Panc1 (cell line): Measurements from ENCODE around the gene MAD1L1. TPM values are rescaled to one million over a fixed set of nuclear protein-coding genes. Genes with fewer than 3 reads are reported as not detected.

Source experiments
- ATAC-seq: fragments of 200-7000 bp; cut with Tn5 transposase; 2 replicates; pipeline ENCODE4 v1.9.1; 2020; ENCODE audit warnings: mild to moderate bottlenecking, moderate library complexity
- BruUV-seq: library from RNA; stranded (reverse); fragments of 400-500 nt; replicated peaks from 2 replicates; lab custom pipeline; 2021; lab: Mats Ljungman, UMichigan
- CTCF ChIA-PET: fragments of 300-600 bp; sonication (Branson Sonifier 250); formaldehyde crosslinking; loops from one replicate; lab custom pipeline; 2022; ENCODE audit warnings: antibody characterized with exemption; lab: Charles Lee
- POLR2A ChIA-PET: fragments of 300-600 bp; sonication (Branson Sonifier 250); formaldehyde crosslinking; loops from one replicate; lab custom pipeline; 2022; ENCODE audit warnings: antibody characterized with exemption; lab: Charles Lee
- DNase-seq: peaks from one replicate; pipeline ENCODE4 v3.0.0-alpha.2; 2010; ENCODE audit warnings: low read depth, low spot score
- H3K27ac ChIP-seq: 2 replicates; pipeline ENCODE4 v1.5.1; 2011; ENCODE audit warnings: mild to moderate bottlenecking, low read length, inconsistent platforms
- H3K27me3 ChIP-seq: fragments of 200-500 bp; sonication (Bioruptor generic); 2 replicates; pipeline ENCODE4 v1.6.0; 2014; ENCODE audit warnings: low read length, inconsistent platforms; ENCODE audit not compliant: control insufficient read depth, insufficient read depth
- H3K36me3 ChIP-seq: fragments of 200-500 bp; sonication (Bioruptor generic); 2 replicates; pipeline ENCODE4 v1.5.1; 2014; ENCODE audit warnings: inconsistent platforms, mild to moderate bottlenecking, low read length, moderate library complexity; ENCODE audit not compliant: control insufficient read depth, insufficient read depth
- H3K4me1 ChIP-seq: 2 replicates; pipeline ENCODE4 v1.5.1; 2011; ENCODE audit warnings: inconsistent platforms, mild to moderate bottlenecking, low read length, moderate library complexity; ENCODE audit not compliant: control insufficient read depth, insufficient read depth
- H3K4me3 ChIP-seq, 2 experiments: 2 replicates each; pipeline ENCODE4 v1.5.1; 2011 to 2012; ENCODE audit warnings: low read depth in 2 of 2, low read length in 2 of 2, mild to moderate bottlenecking in 2 of 2, inconsistent platforms in 1 of 2, moderate library complexity in 1 of 2
- H3K9me3 ChIP-seq: fragments of 200-500 bp; sonication (Bioruptor generic); 2 replicates; pipeline ENCODE4 v1.5.1; 2014; ENCODE audit warnings: low read depth, mild to moderate bottlenecking, inconsistent platforms, low read length, moderate library complexity; ENCODE audit not compliant: control insufficient read depth, insufficient read depth
- CTCF ChIP-seq: fragments of 450-650 bp; IDR thresholded peaks from 2 replicates; pipeline ENCODE4 v1.5.1; 2017; ENCODE audit warnings: mild to moderate bottlenecking
- POLR2AphosphoS5 ChIP-seq: IDR thresholded peaks from 2 replicates; pipeline ENCODE4 v1.6.1; 2012; ENCODE audit warnings: mild to moderate bottlenecking, low read depth, low read length, moderate library complexity
- SIN3A ChIP-seq: IDR thresholded peaks from 2 replicates; pipeline ENCODE4 v1.6.1; 2012; ENCODE audit warnings: low read depth, mild to moderate bottlenecking, low read length, moderate library complexity, borderline replicate concordance; ENCODE audit not compliant: insufficient read depth
- TCF7L2 ChIP-seq: IDR thresholded peaks from 2 replicates; pipeline ENCODE4 v1.6.1; 2011; ENCODE audit warnings: mild to moderate bottlenecking, low read depth, low read length, inconsistent platforms
- in situ Hi-C: cut with HindIII; loops from 2 replicates; pipeline ENCODE4 v1.10.0; 2016; ENCODE audit warnings: low sequenced_read_pairs, low pct_unique_long_range_greater_than_20kb
- intact Hi-C: fragments of 100-400 bp; cut with micrococcal nuclease; formaldehyde crosslinking; loops from one replicate; pipeline ENCODE4 v1.10.0; 2022; ENCODE audit not compliant: unreplicated experiment
- total RNA-seq: library from RNA; stranded (reverse); gene quantifications from one replicate; pipeline ENCODE4 v1.2.1, GENCODE V29; 2021; ENCODE audit not compliant: unreplicated experiment
- TF ChIP-seq, protein P1 (sequence below), 2 experiments: IDR thresholded peaks; 2 replicates each; pipeline ENCODE4 v1.6.1; 2011 to 2012; ENCODE audit warnings: low read depth in 2 of 2, control low read depth in 1 of 2, low read length in 1 of 2, mild to moderate bottlenecking in 1 of 2, moderate library complexity in 1 of 2; ENCODE audit not compliant: insufficient read depth in 1 of 2

The MAD1L1 gene
- total RNA-seq, 1 experiment from 2014 or later = 70.8 TPM

DNA sequence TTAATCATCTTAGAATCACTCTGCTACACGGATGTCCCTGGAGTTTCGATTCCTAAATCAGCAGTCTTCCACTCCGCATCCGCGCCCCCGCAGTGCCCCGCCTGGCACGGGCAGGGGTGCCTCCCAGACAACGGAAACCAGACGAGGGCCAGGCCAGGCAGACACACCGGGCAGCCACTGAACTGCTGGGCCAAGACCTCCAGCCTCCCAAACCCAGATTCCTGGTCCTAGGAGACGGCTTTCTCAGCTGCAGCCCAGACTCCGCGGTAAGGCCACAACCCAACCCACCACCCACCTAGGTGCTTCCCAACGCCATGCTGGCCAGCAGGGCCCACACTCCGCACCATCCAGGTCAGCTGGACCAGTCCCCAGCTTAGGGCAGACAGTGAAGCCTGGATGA lies 33.2 kb downstream of the MAD1L1 start:
- no peaks in the 10 kb centered on the region for H3K27me3 ChIP-seq
- H3K9me3 ChIP-seq = no peaks in the 10 kb centered on the region
- intact Hi-C loops = no loop called here
- no peaks in the 10 kb centered on the region for H3K36me3 ChIP-seq
- no peak for DNase-seq
- BruUV-seq = no TSS peak
- TF ChIP-seq SIN3A (no peak), TCF7L2 (no peak), CTCF (no peak), POLR2AphosphoS5 (no peak)
- TF ChIP-seq, protein P1, sequence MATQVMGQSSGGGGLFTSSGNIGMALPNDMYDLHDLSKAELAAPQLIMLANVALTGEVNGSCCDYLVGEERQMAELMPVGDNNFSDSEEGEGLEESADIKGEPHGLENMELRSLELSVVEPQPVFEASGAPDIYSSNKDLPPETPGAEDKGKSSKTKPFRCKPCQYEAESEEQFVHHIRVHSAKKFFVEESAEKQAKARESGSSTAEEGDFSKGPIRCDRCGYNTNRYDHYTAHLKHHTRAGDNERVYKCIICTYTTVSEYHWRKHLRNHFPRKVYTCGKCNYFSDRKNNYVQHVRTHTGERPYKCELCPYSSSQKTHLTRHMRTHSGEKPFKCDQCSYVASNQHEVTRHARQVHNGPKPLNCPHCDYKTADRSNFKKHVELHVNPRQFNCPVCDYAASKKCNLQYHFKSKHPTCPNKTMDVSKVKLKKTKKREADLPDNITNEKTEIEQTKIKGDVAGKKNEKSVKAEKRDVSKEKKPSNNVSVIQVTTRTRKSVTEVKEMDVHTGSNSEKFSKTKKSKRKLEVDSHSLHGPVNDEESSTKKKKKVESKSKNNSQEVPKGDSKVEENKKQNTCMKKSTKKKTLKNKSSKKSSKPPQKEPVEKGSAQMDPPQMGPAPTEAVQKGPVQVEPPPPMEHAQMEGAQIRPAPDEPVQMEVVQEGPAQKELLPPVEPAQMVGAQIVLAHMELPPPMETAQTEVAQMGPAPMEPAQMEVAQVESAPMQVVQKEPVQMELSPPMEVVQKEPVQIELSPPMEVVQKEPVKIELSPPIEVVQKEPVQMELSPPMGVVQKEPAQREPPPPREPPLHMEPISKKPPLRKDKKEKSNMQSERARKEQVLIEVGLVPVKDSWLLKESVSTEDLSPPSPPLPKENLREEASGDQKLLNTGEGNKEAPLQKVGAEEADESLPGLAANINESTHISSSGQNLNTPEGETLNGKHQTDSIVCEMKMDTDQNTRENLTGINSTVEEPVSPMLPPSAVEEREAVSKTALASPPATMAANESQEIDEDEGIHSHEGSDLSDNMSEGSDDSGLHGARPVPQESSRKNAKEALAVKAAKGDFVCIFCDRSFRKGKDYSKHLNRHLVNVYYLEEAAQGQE (IDR thresholded peaks at IDR 0.05; ENCODE audit: insufficient read depth in 1 of 2, low read depth in 2 of 2, low read length in 1 of 2) = no peak
- no peak for ATAC-seq
- H3K4me1 ChIP-seq = no peaks in the 10 kb centered on the region
- CTCF ChIA-PET = no interaction called here
- no peak overlapping the region for H3K4me3 ChIP-seq
- no peak overlapping the region for H3K27ac ChIP-seq
- in situ Hi-C loops = loop anchor here (10.0 kb wide), 1 partner anchor 65 kb away; no protein-coding TSS in a partner anchor
- POLR2A ChIA-PET = no interaction called here

DNA sequence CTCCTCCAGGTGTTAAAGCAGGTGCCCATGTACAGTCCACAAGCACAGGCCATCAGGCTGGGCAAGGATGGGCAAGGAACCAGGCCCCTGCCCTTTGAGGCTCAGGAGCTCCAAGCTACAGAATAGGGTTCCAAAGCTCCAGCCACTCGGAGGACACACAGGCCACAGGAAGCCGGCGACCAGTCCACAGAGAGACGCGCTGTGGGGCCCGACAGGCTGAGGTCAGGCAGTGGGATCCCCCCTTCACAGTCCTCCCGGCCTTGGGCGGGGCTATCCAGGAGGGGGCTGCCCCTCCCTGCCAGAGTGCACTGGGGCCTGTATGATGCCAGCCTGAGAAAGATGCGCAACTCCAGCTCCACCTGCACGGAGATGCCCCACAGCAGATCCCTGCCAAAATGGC lies 34.0 kb downstream of the MAD1L1 start:
- H3K36me3 ChIP-seq = no peaks in the 10 kb centered on the region
- H3K9me3 ChIP-seq = no peaks in the 10 kb centered on the region
- TF ChIP-seq, protein P1 (IDR thresholded peaks at IDR 0.05; ENCODE audit: insufficient read depth in 1 of 2, low read depth in 2 of 2, low read length in 1 of 2) = no peak
- CTCF ChIA-PET = no interaction called here
- in situ Hi-C loops = loop anchor here (10.0 kb wide), 1 partner anchor 64 kb away; no protein-coding TSS in a partner anchor
- no TSS peak for BruUV-seq
- H3K27me3 ChIP-seq = no peaks in the 10 kb centered on the region
- no peaks in the 10 kb centered on the region for H3K4me1 ChIP-seq
- no peak overlapping the region for H3K4me3 ChIP-seq
- intact Hi-C loops = no loop called here
- H3K27ac ChIP-seq = no peak overlapping the region
- no peak for ATAC-seq
- POLR2A ChIA-PET = no interaction called here
- DNase-seq = no peak
